AG09319 (cell line): ENCODE data around the gene TSPAN33.

Source experiments
- DNase-seq: peaks from one replicate; pipeline ENCODE4 v3.0.0-alpha.2; 2010; ENCODE audit warnings: low read depth; ENCODE audit errors: extremely low read depth
- TF ChIP-seq, protein P1 (sequence below): IDR thresholded peaks from 2 replicates; pipeline ENCODE4 v1.5.1; 2011; ENCODE audit warnings: low read depth, mild to moderate bottlenecking, inconsistent platforms, low read length, moderate library complexity

The TSPAN33 gene

GRCh38 chr7:129122751-129123509 lies 21.6 kb upstream of the TSPAN33 start:
- DNase-seq: no peak
- TF ChIP-seq, protein P1, sequence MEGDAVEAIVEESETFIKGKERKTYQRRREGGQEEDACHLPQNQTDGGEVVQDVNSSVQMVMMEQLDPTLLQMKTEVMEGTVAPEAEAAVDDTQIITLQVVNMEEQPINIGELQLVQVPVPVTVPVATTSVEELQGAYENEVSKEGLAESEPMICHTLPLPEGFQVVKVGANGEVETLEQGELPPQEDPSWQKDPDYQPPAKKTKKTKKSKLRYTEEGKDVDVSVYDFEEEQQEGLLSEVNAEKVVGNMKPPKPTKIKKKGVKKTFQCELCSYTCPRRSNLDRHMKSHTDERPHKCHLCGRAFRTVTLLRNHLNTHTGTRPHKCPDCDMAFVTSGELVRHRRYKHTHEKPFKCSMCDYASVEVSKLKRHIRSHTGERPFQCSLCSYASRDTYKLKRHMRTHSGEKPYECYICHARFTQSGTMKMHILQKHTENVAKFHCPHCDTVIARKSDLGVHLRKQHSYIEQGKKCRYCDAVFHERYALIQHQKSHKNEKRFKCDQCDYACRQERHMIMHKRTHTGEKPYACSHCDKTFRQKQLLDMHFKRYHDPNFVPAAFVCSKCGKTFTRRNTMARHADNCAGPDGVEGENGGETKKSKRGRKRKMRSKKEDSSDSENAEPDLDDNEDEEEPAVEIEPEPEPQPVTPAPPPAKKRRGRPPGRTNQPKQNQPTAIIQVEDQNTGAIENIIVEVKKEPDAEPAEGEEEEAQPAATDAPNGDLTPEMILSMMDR: no peak

- TF ChIP-seq, protein P1: no peak
- DNase-seq: no peak
Observed at GRCh38 chr7:129123510-129123857, 21.0 kb upstream of the TSPAN33 start.

- DNase-seq: no peak
- TF ChIP-seq, protein P1: no peak
Observed at GRCh38 chr7:129126314-129126713, 18.2 kb upstream of the TSPAN33 start.

DNA sequence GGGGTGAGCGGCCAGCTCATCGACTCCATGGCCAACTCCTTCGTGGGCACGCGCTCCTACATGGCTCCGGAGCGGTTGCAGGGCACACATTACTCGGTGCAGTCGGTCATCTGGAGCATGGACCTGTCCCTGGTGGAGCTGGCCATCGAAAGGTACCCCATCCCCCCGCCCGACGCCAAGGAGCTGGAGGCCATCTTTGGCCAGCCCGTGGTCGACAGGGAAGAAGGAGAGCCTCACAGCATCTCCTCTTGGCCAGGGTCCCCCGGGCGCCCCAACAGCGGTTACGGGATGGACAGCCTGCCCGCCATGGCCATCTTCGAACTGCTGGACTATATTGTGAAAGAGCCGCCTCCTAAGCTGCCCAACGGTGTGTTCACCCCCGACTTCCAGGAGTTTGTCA lies 17.4 kb upstream of the TSPAN33 start:
- no peak for DNase-seq
- TF ChIP-seq, protein P1: no peak

GRCh38 chr7:129127601-129128000 lies 16.9 kb upstream of the TSPAN33 start:
- DNase-seq: no peak
- TF ChIP-seq, protein P1: no peak

DNA sequence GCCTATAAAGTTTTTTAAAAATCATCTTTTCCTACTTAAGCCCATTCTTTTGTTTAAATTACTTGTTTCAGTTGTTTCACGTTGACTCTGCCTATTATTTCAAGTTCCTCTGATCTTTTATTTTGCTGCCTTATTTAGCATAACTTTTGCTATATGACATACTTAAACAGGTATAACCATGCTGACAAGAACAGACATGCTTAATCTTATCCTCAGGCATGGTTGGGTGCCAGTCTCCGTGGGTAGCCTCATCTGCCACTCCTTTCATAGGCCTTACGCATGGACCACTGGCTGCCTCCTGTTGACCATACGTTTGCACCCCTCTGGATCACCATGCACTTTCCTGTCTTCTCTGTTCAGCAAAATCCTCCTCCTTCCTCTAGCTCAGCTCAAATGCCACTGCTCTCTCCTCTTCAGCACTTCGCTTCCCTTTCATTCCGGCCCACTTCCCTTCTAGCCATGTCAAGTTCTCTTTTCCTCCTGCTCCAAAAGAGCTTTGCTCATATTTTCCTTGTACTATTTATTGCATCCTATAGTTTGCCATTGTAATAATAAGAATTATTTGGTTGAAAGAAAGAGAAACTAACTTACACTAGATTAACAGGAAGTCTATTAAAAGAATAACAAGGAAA lies 10.0 kb upstream of the TSPAN33 start:
- TF ChIP-seq, protein P1: no peak
- DNase-seq: no peak

DNA sequence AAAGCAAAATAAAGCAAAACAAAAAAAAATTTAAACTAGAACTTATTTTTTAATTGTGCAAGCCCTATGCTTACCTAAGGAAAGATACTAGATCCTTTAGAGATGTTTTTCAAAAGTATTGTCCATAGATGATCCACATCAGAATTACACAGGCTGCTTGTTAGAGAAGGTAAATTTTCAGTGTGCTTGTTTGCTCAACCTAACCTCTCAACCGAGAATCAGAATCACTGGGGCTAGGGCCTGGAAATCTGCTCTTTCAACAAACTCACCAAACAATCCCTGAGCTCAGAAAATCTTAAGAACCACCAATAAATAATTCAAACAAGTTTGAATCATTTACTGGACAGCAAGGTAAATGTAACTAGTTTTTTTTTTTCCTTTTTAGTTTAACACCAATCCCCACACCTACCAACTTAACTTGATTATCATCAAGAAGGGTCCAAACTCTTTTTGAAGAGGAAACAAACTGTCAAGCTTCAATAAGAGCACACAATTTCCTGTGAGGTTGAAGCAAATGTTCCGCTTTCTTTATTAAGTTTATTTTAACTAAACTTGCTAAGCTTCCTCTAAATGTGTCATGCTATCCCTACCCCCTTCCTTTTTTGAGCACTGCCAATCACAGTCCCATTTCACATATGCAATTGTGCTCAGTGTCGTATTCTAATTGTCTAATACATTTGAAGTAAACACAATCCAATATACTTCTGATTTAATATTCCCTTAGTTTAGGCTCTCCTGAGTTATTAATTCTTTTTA lies 7.4 kb upstream of the TSPAN33 start:
- TF ChIP-seq, protein P1: no peak
- DNase-seq: no peak
